Adipose tissue (tissue), 3 donors: Measurements from ENCODE around the gene CLEC20A. TPM values are rescaled to one million over a fixed set of nuclear protein-coding genes. Genes with fewer than 3 reads are reported as not detected.

Source experiments
- H3K27ac ChIP-seq: one replicate; pipeline ENCODE4 v1.5.1; 2013; ENCODE audit warnings: low read depth, low read length
- WGBS, 3 donors: extraction: QIAGEN DNeasy Blood & Tissue Kit; methylation state at CpG; one replicate each; pipeline ENCODE4 v1.1.7; 2013; 5-methylcytosine and 5-hydroxymethylcytosine counted together
- polyA plus RNA-seq, 3 donors: library from polyadenylated mRNA; stranded (reverse); fragments of 200-250 nt; gene quantifications; one replicate each; pipeline ENCODE4 v1.2.3, GENCODE V29; 2013
- donor health status: healthy with polysubstance abuse.
- donor health status: Bipolar disorder and iron deficiency.
- donor health status: healthy.

CLEC20A gene
- polyA plus RNA-seq, 3 donors, result not detected

DNA sequence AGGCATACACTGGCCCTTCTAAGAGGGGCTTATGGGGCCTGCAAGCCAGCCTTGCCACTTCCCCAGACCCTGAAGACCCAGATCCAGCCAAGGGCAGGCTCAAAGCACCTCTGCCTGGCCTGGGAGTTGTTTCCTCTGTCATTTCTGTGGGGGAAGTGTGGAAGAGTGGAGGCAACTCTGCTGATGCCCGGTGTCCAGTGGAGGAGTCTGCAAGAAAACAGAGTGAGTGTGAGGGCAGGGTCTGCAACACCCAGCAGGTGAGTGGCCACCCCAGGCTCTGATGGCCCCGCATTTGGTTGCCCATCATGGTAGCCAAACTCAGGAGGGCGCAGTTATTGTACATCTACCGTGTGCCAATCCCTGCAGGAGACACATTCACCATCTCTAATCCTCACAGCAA lies 8.4 kb downstream of the CLEC20A start:
- 90 to 96% (median 94%) methylated on average over 4 of the region's 4 CpGs for WGBS, 3 donors
- H3K27ac ChIP-seq, result no peak overlapping the region

DNA sequence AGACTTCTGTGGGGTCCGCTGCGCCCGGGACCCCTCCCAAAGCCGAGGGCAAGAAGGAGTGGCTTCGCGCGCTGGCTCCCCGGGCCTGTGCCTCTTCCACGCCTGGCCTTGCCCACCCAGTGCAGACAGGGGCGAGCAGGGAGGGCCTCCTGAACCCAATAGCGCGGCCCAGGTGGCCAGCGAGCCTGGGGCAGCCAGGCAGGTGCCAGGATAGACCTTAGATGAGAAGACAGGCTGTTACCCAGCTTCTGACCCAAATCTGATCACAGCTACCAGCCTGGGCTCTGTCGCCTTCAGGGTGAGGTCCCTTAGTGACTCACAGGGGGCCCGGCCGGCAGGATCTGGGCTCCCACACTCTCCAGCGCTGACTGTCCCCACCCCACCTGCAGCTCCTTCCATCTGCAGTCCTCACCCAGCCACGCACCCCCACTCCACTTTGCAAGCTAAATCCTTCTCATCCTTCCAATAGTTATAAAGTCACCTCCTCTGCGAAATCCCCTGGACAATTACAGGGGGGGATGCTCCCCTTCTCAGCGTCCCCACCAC lies 9.6 kb downstream of the CLEC20A start:
- no peak overlapping the region for H3K27ac ChIP-seq
- 40 to 52% (median 46%) methylated on average over 19 to 20 of the region's 20 CpGs for WGBS, 3 donors

DNA sequence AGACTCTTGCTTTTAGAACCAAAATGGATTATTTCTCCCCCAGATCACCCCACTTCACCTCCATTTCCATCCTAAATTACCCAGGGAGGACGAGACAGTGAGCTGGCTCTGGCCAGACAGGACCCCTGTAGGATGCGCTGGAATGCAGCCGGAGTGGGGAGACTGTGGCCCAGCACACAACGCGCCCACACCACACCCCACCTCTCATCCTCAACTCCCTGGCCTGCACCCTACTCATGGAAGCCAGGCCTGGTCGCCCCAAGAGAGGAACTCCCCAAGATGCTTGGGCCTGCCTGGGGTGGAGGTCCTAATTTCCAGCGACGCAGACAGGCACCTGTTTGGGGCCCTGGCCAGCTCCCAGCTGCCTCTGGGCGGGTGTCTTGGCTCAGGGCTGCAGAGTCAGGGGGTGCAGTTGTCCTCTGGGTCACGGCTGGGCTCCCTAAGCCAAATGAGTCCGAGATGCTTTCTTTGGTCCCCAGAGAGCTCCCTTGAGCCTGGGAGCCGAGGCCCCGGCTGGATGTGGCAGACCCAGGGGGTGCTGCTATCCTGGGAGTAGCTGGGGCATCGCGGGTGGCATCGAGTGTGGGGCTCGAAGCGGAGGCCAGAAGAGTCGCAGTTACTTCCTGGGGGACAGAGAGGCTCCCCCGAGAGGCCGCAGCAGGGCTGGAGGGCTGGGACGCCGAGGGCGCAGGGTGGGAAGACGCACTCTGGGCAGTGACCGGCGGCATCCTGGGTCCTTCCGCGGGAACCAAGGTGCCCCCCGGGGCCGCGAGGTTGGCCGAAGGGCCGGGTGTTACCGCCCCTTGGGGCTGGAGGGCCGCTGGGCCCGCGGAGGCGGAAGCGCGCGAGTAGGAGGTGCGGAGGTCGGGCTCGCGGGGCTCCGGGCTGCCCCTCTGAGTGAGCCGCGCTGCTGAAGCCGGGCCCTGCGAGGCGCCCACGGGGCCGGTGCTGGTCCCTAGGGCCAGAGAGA lies 10.4 kb downstream of the CLEC20A start:
- 28 to 45% (median 34%) methylated on average over 54 of the region's 54 CpGs for WGBS, 3 donors
- H3K27ac ChIP-seq, result no peak overlapping the region

DNA sequence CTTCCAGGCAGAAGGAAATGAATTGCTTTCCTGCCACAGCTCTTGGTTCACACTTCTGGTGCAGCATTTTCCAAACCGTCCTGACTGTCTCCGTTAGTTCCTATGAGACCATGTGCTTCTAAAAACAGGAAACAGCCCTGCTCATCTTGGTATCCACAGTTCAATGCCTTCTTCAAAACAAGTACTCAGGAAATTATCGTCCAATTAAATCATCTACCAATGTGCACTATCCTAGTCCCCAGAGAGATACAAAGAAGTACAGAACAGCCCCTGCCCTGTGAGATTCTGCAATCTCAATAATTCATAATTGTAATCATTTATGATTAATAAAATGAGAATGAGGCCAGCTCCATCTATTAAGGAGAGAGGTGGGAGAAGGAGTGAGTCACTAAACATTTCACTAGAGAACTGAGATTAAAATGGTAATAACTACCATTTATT lies 11.2 kb downstream of the CLEC20A start:
- no peak overlapping the region for H3K27ac ChIP-seq

DNA sequence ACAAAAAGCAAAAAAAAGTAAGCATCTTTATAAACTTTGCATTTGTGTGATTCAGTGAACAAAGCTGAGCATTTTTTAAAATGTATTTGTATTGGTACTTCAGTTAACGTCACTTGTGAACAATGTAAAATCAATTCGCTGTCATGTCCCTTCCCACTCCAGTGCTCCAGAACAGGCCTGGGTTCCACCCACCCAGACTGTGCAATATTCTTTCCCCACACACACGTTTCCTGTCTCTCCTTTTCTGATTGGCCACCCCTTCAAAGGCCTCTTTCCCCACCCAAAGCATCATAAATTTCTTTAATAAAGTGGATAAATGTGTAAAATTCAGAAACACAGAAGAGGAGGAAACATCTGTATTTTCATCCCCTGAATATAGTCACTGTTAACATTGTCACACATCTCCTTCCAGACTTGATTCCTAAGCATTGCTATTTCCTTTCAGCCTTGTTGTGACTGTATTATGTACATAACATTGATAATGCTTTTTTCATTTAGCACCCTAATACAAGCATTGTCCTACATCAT lies 12.0 kb downstream of the CLEC20A start:
- H3K27ac ChIP-seq, result no peak overlapping the region
- 43 to 55% (median 55%) methylated on average over 3 of the region's 3 CpGs for WGBS, 3 donors

More for the DNA sequence above, 11.2 kb downstream of the CLEC20A start:
- WGBS, 3 donors, result 19 to 67% (median 20%) methylated on average over 3 of the region's 3 CpGs

DNA sequence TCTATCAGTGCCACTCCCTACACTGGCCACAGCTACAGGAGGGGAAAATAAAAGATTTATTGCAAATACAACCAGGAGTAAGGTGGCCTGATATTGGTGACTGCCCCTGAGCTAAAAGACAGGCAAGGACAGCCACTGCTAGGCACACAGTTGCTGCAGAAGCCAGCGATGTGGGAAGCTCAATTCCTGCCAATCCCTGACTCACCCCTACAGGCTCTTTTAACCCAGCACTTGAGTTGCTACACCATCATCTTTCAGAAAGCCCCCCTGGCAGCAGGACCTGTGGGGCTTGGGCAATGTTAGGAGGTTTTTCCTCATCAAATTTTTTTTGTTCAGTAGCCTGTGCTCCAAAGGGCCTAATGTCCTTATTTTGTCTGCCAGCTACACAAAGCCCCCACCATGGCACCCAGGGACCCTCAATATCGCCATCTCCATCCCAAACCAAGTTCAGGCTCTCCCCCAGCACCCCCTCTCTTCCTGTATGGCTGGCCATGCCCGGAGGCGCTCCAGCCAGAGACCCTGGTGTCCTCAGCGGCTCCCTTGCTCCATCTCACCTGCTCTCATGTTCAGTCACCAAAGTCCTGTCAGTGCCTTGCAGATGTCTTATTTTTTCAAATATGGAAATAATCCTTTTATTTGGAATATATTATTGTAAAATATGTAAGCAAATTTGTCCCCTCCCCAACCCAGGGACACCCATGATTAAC lies 13.4 kb downstream of the CLEC20A start:
- WGBS, 3 donors, result 89 to 93% (median 91%) methylated on average over 5 of the region's 5 CpGs

DNA sequence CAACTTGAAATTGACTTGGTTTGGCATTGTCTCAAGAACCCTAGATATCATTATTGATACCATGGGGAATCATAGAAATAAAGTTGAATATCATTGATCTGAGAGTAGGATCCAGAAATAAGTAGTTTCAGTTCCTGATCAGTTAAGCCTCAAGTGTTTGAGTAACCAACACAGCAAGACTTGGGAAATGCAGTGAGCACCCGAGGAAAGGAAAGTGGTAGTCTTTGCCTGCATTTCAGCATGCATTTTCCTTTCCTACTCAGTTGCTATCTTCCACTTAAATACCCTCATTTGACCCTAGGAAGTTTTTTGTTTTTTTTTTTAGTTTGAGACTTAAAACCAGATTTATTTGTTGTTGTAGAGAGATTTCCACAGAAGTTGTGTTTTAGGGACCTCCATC lies 18.9 kb downstream of the CLEC20A start:
- no peak overlapping the region for H3K27ac ChIP-seq
- WGBS, 3 donors, result 43 to 56% (median 50%) methylated on average over 1 of the region's 1 CpG

More for the DNA sequence above, 13.4 kb downstream of the CLEC20A start:
- no peak overlapping the region for H3K27ac ChIP-seq

DNA sequence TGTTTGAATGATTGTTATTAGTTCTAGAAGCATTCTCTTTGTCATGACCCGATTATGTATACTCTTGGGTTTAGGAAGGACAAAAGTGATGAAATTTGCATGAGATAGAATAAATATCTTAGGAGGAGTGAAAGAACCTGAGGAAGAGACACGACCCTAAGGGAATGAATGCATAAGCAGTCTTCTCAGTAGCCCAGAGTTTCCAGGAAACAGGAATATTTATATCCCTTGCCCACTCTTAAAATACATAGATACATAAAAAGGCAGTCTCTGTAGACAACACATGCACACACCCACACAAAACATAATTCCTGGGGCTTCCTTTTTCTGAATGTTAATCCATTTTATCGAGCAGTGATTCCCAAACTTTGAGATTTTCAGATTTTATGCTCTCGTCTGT lies 19.4 kb downstream of the CLEC20A start:
- 77 to 86% (median 83%) methylated on average over 4 of the region's 4 CpGs for WGBS, 3 donors
- no peak overlapping the region for H3K27ac ChIP-seq

DNA sequence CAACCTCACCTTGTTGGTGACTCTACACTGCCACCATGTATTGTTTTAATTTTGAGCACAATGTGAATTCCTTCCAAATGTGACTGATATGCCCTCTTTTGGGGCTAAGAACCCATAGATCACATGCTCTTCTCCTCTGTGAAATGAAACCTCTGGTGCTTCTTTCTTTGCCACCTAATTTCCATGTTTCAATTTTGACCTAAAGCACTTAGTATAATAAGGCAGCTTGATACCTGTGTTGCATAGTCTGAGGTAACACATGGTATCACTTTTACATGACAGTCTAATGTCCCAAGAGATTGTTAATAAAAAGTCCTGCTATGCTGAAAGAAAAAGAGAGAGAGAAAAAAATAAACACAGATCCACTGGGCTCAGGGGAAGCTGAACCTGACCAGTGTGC lies 24.2 kb downstream of the CLEC20A start:
- H3K27ac ChIP-seq, result no peak overlapping the region

DNA sequence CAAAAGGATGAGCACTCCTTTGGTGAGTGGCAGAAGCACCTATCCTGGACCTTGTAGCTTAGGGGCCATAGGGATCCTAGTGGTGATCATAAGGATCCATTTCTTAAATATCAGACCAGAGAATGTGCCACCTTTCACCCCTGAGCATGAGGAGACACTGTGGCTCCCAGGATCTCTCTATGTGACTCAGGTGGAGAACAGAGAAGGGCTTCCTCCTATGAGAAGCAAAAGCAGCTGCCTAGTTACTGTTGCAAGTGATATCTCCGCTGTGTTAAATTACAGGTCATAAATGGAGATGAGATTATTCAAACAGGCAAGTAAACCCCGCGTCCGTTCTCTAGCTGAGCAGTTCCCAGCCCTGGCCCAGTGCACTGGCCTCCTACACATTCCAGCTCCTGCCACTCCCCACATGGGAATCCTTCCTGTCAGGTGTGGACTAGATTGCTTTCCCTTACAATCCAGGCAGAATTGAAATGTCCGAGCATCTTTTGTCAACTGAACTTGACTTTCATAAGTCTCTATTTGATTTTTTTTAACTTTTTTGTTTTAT lies 26.3 kb downstream of the CLEC20A start:
- no peak overlapping the region for H3K27ac ChIP-seq
- 56 to 75% (median 68%) methylated on average over 5 of the region's 5 CpGs for WGBS, 3 donors

DNA sequence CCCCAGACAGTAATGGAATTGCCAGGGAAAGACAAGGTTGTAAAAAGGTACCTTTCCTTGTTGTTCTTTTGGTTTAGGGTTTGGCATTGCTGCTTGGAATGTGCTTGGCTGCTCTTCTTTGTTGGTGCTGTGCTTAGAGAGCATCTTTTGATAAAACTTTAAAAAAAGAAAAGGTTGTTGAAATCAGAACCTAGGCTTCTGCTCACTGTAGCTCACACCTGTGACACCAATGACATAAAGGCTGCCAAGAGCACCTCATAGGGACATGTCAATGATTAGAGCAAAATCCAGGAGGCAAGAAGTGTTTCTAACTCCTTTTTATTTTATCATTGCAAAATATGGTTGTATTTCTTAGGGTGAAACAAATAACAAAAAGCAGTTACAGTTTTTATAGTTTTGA lies 28.9 kb downstream of the CLEC20A start:
- H3K27ac ChIP-seq, result no peak overlapping the region

DNA sequence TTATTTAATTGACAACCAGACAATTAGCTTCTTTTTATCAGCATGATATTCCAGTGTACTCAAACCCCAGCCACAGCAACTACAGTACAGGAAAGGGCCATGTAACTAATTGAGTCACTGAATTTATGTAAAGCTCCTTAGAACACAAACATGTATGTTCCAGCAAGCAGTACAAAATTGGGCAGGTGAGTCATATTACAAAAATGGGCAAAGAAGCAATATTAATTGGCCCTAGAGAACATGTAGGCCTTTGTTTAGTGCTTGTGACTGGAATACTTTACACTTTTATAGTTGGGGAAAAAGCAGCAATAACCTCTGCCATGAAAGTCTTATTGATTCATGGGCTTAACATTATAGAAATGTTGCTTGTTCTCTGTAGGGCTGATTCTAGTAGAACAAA lies 31.8 kb downstream of the CLEC20A start:
- no peak overlapping the region for H3K27ac ChIP-seq

DNA sequence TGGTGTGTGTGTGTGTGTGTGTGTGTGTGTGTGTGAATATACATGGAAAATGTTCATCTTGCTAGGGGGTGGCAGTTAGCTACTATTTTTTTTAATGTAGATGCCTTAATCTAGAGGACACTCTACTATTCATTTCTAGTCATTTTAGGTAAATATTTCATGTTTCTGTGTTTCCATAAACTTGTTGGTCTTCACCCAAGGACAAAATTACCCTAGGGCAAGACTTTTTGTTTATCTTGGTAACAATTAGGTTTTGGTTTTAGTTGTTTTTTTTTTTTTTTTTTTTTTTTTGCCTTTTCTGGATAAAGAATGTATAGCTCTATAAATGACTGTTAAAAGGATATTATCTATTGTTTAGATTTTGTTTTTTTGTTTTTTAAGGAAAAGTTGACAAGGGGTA lies 32.2 kb downstream of the CLEC20A start:
- no peak overlapping the region for H3K27ac ChIP-seq

DNA sequence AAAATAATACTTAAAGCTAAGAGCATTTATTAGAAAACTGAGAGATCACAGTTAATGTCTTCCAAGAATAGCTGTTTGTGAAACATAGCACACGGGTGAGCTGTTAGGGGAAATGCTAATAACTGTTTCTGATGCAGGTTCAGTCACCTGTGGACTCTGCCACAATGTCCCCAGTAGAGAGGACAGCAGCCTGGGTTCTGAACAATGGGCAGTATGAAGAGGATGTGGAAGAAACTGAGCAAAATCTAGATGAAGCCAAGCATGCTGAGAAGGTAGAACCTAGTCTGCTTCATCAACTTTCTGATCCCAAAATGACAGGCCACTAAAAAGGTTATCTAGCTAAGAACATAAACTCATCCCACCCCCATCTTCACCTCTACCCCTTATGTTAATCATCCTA lies 32.6 kb downstream of the CLEC20A start:
- no peak overlapping the region for H3K27ac ChIP-seq
- 88 to 90% (median 89%) methylated on average over 1 of the region's 1 CpG for WGBS, 3 donors

DNA sequence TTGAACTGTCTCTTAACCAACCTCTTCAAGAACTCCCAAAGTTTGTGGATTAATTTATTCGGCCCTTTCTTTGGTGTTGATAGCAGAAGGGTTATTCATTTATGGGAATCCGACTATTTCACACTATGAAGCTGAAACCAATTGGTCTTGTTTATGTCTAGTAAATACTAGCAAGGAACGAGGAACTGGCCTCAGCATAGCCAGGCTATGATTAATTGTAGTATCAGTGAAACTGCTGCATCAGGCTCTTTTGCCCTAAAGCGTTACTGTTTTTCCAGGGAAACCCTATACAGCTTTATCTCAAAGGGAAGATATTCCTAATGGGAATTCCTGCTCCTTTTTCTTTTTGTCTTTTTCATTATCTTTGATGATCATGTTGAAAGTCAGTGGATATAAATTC lies 35.1 kb downstream of the CLEC20A start:
- H3K27ac ChIP-seq, result no peak overlapping the region
- WGBS, 3 donors, result 69 to 87% (median 87%) methylated on average over 4 of the region's 4 CpGs

DNA sequence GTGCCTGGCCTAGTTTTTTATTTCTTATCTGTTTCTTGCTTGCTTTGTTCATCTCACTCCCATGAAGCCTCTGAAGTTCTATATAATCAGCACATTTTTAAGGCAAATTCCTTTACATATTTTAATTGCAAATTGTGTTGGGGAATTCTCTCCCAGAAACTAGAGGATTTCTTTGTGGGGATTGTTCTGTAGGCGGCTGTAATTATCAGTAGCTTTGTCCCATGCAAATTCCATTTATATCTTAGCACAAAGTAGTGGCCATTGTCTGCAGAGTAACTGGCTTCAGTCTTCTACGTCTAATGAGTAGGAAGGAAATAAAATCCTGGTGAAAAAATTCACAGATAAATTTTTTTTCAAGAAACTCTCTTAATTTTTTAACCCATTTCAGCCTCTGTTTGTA lies 35.7 kb downstream of the CLEC20A start:
- no peak overlapping the region for H3K27ac ChIP-seq
- WGBS, 3 donors, result 77 to 90% (median 88%) methylated on average over 2 of the region's 2 CpGs

DNA sequence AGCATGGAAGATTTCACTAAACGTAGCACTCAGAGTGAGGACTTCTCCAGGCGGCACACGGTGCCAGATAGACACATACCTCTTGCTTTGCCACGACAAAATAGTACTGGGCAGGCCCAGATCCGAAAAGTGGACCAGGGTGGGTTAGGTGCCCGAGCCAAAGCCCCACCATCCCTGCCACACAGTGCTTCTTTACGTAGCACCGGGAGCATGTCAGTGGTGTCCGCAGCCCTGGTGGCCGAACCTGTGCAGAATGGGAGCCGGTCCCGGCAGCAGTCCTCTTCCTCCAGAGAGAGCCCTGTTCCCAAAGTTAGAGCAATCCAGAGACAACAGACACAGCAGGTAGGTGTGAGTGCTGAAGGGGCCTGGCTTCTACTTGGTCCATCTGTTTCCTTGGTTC lies 38.6 kb downstream of the CLEC20A start:
- no peak overlapping the region for H3K27ac ChIP-seq
- 93 to 95% (median 94%) methylated on average over 12 of the region's 12 CpGs for WGBS, 3 donors

DNA sequence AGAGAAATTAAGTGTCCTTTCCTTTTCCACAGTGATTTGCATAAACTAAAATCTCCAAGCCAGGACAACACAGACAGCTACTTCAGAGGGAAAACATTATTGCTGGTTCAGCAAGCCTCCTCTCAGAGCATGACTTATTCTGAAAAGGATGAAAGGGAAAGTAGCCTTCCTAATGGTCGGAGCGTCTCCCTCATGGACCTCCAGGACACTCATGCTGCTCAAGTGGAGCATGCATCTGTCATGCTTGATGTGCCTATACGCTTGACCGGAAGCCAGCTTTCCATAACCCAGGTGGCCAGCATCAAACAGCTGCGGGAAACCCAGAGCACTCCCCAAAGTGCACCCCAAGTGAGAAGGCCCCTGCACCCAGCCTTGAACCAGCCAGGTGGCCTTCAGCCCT lies 39.1 kb downstream of the CLEC20A start:
- H3K27ac ChIP-seq, result no peak overlapping the region
- WGBS, 3 donors, result 96 to 97% (median 97%) methylated on average over 5 of the region's 5 CpGs

DNA sequence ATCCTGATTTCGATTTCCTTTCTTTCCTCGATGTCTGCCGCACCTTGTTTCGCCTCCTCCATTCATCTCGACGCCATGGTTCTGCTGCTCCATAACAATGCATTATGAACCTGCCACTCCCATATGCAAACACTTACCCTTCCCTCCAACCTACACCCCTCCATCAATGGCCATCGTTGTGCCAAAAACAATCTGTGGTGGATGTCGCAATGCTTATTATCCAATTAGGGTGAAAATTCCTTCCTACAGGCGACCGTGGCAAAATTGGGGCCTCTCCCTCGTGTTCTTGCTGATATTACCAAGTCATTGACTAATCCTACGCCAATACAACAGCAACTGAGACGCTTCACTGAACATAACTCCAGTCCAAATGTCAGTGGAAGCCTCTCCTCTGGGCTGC lies 40.3 kb downstream of the CLEC20A start:
- H3K27ac ChIP-seq, result no peak overlapping the region
- 92 to 97% (median 93%) methylated on average over 13 of the region's 13 CpGs for WGBS, 3 donors
